Activated CD4-positive, alpha-beta memory T cell treated with anti-CD3 and anti-CD28 coated beads, Interleukin-2, amount 10 ng/mL, durations not matched to agents 7 days and 5 days (primary cell): ENCODE data around the gene NTNG2. TPM values are rescaled to one million over a fixed set of nuclear protein-coding genes. Genes with fewer than 3 reads are reported as not detected.
A peak's percentile ranks its signal among the peaks of the same experiment; 100 is the strongest.
"Not testable (repeated sequence)": the region's sequence is repeated elsewhere in the genome, so short reads cannot be mapped to it uniquely, and the experiment has no call there.

Experiments used
- CTCF ChIA-PET: fragments of 350-600 bp; sonication (Branson Sonifier 250); formaldehyde crosslinking; loops from one replicate; lab custom pipeline; 2021; ENCODE audit warnings: antibody characterized with exemption, inconsistent platforms; lab: Charles Lee
- POLR2A ChIA-PET: fragments of 350-600 bp; sonication (Branson Sonifier 250); formaldehyde crosslinking; loops from one replicate; lab custom pipeline; 2021; ENCODE audit warnings: antibody characterized with exemption; lab: Charles Lee
- DNase-seq: peaks from one replicate; pipeline ENCODE4 v3.0.0-alpha.2; 2020
- H3K27ac Mint-ChIP-seq: one replicate; pipeline ENCODE4 v1.8.0; 2021; ENCODE audit warnings: mild to moderate bottlenecking, mixed read lengths
- H3K27me3 Mint-ChIP-seq: one replicate; pipeline ENCODE4 v1.8.0; 2021; ENCODE audit warnings: mixed read lengths
- H3K36me3 Mint-ChIP-seq: one replicate; pipeline ENCODE4 v1.8.0; 2021; ENCODE audit warnings: low read depth, mixed read lengths
- H3K4me1 Mint-ChIP-seq: one replicate; pipeline ENCODE4 v1.8.0; 2021; ENCODE audit warnings: mixed read lengths
- H3K4me3 Mint-ChIP-seq: one replicate; pipeline ENCODE4 v1.8.0; 2021; ENCODE audit warnings: mild to moderate bottlenecking, mixed read lengths
- H3K9me3 Mint-ChIP-seq: one replicate; pipeline ENCODE4 v1.8.0; 2021; ENCODE audit warnings: mixed read lengths
- total RNA-seq, 2 experiments: library from RNA; stranded (reverse); gene quantifications; one replicate each; pipeline ENCODE4 v1.2.3, GENCODE V29; 2021

The NTNG2 gene
- total RNA-seq, 2 experiments from 2014 or later = 5.9 to 7.3 TPM

DNA sequence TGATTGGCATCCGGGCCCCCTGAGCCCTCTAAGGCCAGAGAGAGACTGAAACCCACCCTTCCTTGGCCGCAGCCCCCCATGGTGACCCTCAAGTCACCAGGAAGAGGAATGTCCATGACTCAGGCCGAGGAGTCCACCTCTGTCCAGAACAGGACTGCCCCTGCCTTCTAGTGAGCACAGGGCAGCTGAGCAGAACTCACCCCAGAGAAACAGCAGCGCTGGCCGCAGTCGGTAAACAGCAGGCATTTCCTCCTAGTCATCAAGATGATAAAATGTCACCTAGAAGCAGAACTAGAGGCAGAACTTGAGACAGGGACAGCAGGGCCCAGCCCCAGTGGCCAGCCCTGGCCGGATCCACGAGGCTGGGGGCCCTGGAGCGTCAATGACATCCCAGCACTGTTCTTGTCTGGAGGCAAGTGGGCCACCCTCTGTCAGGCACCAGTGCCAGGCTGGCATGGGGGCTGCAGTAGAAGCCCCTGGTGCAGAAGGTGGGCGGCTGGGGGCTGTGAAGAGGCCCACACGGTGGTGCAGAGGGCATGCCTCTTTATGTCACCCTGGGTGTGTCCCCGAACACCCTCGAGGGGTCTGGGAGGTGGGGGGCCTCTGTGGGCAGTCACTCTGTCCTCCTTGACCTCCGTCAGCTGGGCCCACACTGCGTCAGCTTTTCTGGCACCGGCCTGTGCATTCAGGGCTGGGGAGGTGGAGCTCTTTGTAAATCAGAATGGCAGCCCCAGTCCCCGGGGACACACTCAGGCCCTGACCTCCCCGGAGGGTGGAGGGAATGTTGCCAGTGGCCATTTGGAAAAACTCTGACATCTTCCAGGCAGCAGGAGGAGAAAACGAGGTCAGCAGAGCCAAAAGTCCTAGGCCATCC, 83.0 kb downstream of the NTNG2 start:
- no peak overlapping the region for H3K27ac Mint-ChIP-seq
- H3K27me3 Mint-ChIP-seq = peaks cover 26% of the 10 kb centered on the region

DNA sequence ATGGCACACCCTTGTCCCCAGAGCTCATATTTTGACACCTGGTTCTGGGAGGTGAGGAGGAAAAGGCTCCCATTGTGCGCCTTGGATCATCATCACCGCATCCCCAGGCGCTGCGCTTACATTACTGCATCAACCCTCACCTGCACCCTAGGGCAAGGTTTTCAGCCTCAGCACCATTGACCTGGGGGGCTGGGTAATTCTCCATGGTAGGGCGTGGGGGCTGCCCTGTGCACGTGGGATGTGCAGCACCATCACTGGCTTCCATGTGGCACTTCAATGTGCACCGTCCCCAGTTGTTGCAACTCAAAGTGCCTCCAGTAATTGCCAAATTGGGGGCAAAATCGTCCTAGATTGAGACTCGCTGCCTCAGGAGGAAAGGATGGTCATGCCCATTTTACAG, 83.6 kb downstream of the NTNG2 start:
- Mint-ChIP-seq H3K4me1 (peaks cover 9% of the 10 kb centered on the region), H3K36me3 (peaks cover 3% of the 10 kb centered on the region), H3K9me3 (no peaks in the 10 kb centered on the region), H3K27me3 (peaks cover 26% of the 10 kb centered on the region), H3K4me3 (no peak overlapping the region), H3K27ac (no peak overlapping the region)
- ChIA-PET POLR2A (no interaction called here), CTCF (interaction anchor here (0.8 to 1.6 kb wide), 4 partner anchors 9 to 488 kb away, joined by 3 to 8 read pairs (median 5); no protein-coding TSS in a partner anchor)
- no peak for DNase-seq

More for the DNA sequence above, 83.0 kb downstream of the NTNG2 start:
- no peak overlapping the region for H3K4me3 Mint-ChIP-seq
- H3K9me3 Mint-ChIP-seq = no peaks in the 10 kb centered on the region
- peaks cover 9% of the 10 kb centered on the region for H3K4me1 Mint-ChIP-seq
- CTCF ChIA-PET = interaction anchor here (0.8 kb wide), 1 partner anchor 14 kb away, joined by 4 read pairs; no protein-coding TSS in a partner anchor
- peaks cover 3% of the 10 kb centered on the region for H3K36me3 Mint-ChIP-seq
- no peak for DNase-seq
- POLR2A ChIA-PET = no interaction called here

DNA sequence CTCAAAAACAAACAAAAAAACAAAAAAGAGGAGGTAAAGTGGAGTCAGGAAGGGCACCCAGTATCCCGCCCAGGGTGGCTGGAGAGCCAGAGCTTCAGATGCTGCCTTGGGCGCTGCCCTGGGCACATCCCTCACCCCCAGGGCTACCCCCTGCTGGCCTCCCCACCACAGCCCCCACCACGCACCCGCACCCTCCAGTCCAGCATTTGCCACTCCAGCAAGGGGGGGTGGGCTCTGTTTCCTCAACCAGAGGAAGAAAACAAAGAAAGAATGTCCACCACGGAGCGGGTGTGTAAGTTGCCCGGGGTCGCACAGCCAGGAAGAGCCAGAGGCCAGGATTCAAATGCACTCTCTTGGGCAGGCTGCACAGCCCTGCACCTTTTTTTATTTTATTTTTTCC, 86.1 kb downstream of the NTNG2 start:
- H3K4me3 Mint-ChIP-seq = no peak overlapping the region
- peaks cover 24% of the 10 kb centered on the region for H3K27me3 Mint-ChIP-seq
- peaks cover 2% of the 10 kb centered on the region for H3K4me1 Mint-ChIP-seq
- POLR2A ChIA-PET = no interaction called here
- CTCF ChIA-PET = interaction anchor here (1.8 kb wide), 1 partner anchor 12 kb away, joined by 7 read pairs; no protein-coding TSS in a partner anchor
- H3K27ac Mint-ChIP-seq = no peak overlapping the region
- no peaks in the 10 kb centered on the region for H3K9me3 Mint-ChIP-seq
- no peaks in the 10 kb centered on the region for H3K36me3 Mint-ChIP-seq
- DNase-seq = no peak

DNA sequence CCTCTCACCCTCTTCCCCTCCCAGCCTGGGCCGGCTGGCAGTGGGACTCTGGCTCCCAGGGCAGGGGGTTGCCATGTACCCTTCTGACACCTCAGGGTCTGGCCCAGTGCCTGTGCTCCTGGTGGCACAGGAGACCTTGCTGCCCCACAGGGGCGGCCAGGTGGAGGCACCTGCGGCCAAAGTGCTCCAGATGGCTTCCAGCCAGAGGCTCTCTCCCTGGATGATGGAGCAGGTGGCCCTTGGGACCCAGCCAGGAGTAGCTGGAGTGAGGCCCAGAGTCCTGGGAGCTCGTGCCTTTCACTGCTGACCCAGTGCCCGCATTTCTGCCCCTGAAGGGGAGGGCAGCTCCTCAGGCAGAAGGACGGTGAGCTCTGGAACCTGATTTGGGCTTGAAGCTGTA, 87.3 kb downstream of the NTNG2 start:
- POLR2A ChIA-PET = interaction anchor here (0.9 kb wide), 1 partner anchor 10 kb away, joined by 3 read pairs; no protein-coding TSS in a partner anchor
- CTCF ChIA-PET = interaction anchor here (0.9 to 1.8 kb wide), 4 partner anchors 10 to 20 kb away, joined by 3 to 7 read pairs (median 4); no protein-coding TSS in a partner anchor
- no peaks in the 10 kb centered on the region for H3K9me3 Mint-ChIP-seq
- peaks cover 20% of the 10 kb centered on the region for H3K27me3 Mint-ChIP-seq
- H3K27ac Mint-ChIP-seq = no peak overlapping the region
- no peak overlapping the region for H3K4me3 Mint-ChIP-seq
- H3K4me1 Mint-ChIP-seq = peaks cover 2% of the 10 kb centered on the region
- no peaks in the 10 kb centered on the region for H3K36me3 Mint-ChIP-seq
- no peak for DNase-seq

DNA sequence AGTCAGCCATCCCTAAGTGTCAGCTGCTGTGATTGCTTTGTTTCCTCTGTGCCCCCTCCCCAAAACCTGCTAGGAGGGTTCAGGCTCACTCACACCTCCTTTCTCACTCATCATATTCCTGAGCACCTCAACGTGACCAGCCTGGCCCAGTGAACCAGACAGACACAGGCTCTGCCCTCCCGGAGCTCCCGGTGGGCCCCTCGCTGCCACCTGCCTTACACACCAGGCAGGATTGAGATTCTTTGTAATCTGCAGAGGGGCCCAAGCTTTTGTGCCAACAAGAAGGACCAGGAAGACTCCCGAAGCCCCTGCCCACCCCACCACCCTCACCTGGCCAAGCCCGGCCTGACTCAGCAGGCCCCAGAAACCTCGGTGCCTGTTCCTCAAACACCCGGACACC, 87.8 kb downstream of the NTNG2 start:
- peaks cover 16% of the 10 kb centered on the region for H3K27me3 Mint-ChIP-seq
- no peaks in the 10 kb centered on the region for H3K36me3 Mint-ChIP-seq
- peaks cover 2% of the 10 kb centered on the region for H3K4me1 Mint-ChIP-seq
- no peak overlapping the region for H3K4me3 Mint-ChIP-seq
- POLR2A ChIA-PET = interaction anchor here (0.9 kb wide), 1 partner anchor 9 kb away, joined by 3 read pairs; no protein-coding TSS in a partner anchor
- no peak for DNase-seq
- no peak overlapping the region for H3K27ac Mint-ChIP-seq
- no peaks in the 10 kb centered on the region for H3K9me3 Mint-ChIP-seq
- CTCF ChIA-PET = interaction anchor here (0.9 to 1.8 kb wide), 5 partner anchors 10 to 81 kb away, joined by 3 to 7 read pairs (median 4); no protein-coding TSS in a partner anchor

DNA sequence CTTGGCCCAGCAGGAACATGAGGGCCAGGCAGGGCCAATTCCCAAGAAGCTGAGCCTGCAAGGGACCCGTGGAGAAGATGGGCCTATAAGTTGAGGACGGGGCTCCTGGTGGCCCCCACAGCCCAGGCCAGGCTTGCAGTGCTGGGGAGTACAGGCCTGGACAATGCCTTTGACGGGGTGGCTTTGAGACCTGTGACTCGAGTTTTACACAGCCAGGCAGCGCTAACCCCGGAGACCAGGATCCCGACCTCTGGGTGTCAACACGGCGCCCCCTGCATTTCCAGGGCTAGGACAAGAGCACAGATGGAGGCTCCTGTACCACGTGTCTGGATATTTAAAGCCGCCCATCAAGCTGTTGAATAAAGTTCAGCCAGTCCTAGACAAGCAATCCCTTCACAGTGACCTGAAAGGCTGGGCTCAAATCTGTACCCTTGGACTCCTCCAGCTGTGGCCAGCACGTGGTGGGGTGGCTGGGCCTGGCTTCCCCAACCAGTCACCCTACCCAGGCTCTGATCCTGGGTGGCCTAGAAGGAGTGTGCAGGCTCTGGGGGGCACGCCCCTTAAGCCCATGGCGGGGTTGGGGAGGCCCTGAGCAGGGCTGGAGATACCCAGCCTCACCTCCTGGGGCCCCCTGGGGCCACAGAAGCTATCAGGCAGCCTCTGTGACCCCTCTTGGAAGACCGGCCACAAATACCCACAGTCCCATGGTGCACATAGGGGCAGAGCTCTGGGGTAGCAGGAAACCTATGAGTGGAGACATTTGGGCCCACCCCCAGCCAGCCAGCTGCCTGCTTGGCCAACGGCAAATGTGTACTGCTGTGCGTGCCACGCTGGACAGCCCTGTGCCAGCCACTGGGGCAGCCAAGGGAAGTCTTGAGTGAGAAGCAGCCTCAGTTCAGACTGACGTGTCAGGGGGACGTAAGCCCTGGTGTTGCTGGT, 88.7 kb downstream of the NTNG2 start:
- H3K36me3 Mint-ChIP-seq = no peaks in the 10 kb centered on the region
- H3K27me3 Mint-ChIP-seq = peaks cover 12% of the 10 kb centered on the region
- ChIA-PET POLR2A (no interaction called here), CTCF (interaction anchor here (0.9 to 1.2 kb wide), 2 partner anchors 14 to 81 kb away, joined by 3 read pairs; no protein-coding TSS in a partner anchor)
- no peak overlapping the region for H3K27ac Mint-ChIP-seq
- no peak for DNase-seq
- H3K9me3 Mint-ChIP-seq = no peaks in the 10 kb centered on the region
- H3K4me3 Mint-ChIP-seq = no peak overlapping the region
- peaks cover 2% of the 10 kb centered on the region for H3K4me1 Mint-ChIP-seq

DNA sequence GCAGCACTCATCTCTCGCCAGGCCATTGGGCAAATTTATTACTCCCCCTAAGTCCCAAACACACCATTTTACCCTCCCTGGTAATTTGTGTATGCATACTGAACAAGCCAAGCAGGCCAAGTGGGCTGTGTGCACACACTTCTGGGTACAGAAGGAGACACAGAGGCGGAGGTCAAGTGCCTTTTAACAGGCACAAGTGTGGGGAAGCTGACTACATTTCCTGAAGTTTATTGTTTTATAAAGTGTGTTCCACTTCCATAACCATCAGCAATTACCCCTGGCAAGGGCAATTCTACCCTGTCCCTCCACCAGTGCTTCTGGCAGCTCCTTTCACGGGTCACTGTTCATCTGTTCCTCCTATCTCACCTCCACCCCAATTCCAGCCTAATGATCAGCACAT, 99.0 kb downstream of the NTNG2 start:
- no peaks in the 10 kb centered on the region for H3K27me3 Mint-ChIP-seq
- DNase-seq = no peak
- H3K36me3 Mint-ChIP-seq = peaks cover 32% of the 10 kb centered on the region
- H3K4me3 Mint-ChIP-seq = no peak overlapping the region
- H3K9me3 Mint-ChIP-seq = no peaks in the 10 kb centered on the region
- peak overlapping the region; percentile 5 for H3K27ac Mint-ChIP-seq
- ChIA-PET CTCF (interaction anchor here (0.9 to 1.3 kb wide), 4 partner anchors 8 to 52 kb away, joined by 3 to 5 read pairs (median 4); no protein-coding TSS in a partner anchor), POLR2A (interaction anchor here (1.4 to 1.6 kb wide), 2 partner anchors 20 to 25 kb away, joined by 3 read pairs; no protein-coding TSS in a partner anchor)
- peaks cover 6% of the 10 kb centered on the region for H3K4me1 Mint-ChIP-seq

DNA sequence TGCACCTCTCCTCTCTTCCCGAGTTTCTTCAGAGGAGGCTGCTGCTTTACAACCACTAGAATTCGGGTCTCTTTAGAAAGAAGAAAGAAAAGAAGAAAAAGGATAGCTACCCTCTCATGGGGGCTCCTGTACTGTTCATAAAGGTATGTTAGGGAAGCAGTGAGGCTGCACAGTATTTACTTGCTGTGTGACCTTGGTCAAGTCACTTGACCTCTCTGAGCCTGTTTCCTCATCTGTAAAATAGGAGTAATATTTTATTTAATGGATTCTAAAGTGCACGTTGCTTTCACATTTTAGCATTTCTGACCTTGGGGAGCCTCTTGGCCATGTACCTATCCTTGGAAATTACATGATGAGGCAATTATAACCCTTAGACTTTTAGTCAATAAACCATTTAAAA, 104.2 kb downstream of the NTNG2 start:
- ChIA-PET POLR2A (no interaction called here), CTCF (interaction anchor here (1.7 kb wide), 1 partner anchor 10 kb away, joined by 5 read pairs; no protein-coding TSS in a partner anchor)
- no peak for DNase-seq
- no peaks in the 10 kb centered on the region for H3K9me3 Mint-ChIP-seq
- no peak overlapping the region for H3K4me3 Mint-ChIP-seq
- no peak overlapping the region for H3K27ac Mint-ChIP-seq
- no peaks in the 10 kb centered on the region for H3K27me3 Mint-ChIP-seq
- peaks cover 69% of the 10 kb centered on the region for H3K36me3 Mint-ChIP-seq
- peaks cover 8% of the 10 kb centered on the region for H3K4me1 Mint-ChIP-seq

DNA sequence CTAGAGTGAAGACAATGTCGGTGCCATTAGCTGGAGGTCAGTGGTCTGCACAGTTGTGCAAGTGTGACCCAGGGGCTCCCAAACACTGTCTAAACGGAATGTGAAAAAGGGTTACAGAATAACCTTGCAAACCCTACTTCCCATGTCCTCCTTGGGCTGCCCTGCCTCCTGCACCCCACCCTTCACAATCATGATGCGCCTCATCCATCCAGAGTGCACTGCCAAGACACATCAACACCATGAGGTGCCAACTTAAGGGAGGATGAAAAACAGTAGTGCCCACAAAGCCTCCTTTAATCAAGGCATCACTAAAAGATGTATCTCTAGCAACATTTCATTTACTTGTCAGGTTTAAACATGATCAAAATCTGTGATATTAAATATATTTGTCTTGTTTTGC, 105.8 kb downstream of the NTNG2 start:
- no peak for DNase-seq
- H3K4me1 Mint-ChIP-seq = peaks cover 8% of the 10 kb centered on the region
- ChIA-PET CTCF (interaction anchor here (1.8 to 2.0 kb wide), 2 partner anchors 9 to 76 kb away, joined by 5 to 19 read pairs; no protein-coding TSS in a partner anchor), POLR2A (interaction anchor here (1.0 kb wide), 1 partner anchor 8 kb away, joined by 3 read pairs; no protein-coding TSS in a partner anchor)
- H3K36me3 Mint-ChIP-seq = peaks cover 72% of the 10 kb centered on the region
- no peaks in the 10 kb centered on the region for H3K27me3 Mint-ChIP-seq
- no peak overlapping the region for H3K4me3 Mint-ChIP-seq
- H3K27ac Mint-ChIP-seq = no peak overlapping the region
- no peaks in the 10 kb centered on the region for H3K9me3 Mint-ChIP-seq

DNA sequence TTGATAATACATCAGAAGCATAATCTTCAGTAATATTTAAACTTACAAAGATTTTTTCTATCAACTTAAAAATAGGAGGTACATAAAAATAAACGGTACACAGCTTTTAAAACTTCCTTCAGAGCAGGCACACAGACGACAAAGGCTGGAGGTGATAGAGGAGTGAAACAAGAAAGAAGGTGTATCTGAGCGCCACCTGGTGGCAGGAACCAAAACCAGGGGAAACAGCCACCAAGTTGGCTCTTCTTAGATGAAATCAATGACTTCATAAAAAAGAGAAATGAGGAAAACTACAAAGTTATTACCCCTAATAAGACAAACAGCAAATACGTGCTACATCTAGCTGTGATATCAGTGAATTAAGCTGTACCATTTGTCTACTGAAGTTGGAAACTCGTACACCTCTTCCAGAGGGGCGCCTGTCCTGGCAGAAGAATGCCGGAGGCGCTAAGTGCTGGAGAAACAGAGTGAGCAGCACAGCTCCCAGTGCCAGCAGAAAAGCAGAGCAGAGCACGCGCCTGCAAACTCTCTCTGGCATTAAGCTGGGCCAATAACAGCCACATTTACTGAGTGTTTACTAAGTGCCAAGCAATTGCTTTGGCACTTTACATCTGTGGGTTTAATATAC, 107.0 kb downstream of the NTNG2 start:
- Mint-ChIP-seq H3K27me3 (no peaks in the 10 kb centered on the region), H3K36me3 (peaks cover 76% of the 10 kb centered on the region), H3K4me3 (no peak overlapping the region), H3K9me3 (no peaks in the 10 kb centered on the region), H3K27ac (peak overlapping the region; percentile 31), H3K4me1 (peaks cover 8% of the 10 kb centered on the region)
- ChIA-PET CTCF (interaction anchor here (0.7 to 2.0 kb wide), 19 partner anchors 10 to 510 kb away, joined by 3 to 19 read pairs (median 4); partner anchors contain the start of gene MED27), POLR2A (interaction anchor here (0.6 to 1.0 kb wide), 2 partner anchors 9 to 865 kb away, joined by 3 read pairs; no protein-coding TSS in a partner anchor)
- DNase-seq = peak; percentile 76

DNA sequence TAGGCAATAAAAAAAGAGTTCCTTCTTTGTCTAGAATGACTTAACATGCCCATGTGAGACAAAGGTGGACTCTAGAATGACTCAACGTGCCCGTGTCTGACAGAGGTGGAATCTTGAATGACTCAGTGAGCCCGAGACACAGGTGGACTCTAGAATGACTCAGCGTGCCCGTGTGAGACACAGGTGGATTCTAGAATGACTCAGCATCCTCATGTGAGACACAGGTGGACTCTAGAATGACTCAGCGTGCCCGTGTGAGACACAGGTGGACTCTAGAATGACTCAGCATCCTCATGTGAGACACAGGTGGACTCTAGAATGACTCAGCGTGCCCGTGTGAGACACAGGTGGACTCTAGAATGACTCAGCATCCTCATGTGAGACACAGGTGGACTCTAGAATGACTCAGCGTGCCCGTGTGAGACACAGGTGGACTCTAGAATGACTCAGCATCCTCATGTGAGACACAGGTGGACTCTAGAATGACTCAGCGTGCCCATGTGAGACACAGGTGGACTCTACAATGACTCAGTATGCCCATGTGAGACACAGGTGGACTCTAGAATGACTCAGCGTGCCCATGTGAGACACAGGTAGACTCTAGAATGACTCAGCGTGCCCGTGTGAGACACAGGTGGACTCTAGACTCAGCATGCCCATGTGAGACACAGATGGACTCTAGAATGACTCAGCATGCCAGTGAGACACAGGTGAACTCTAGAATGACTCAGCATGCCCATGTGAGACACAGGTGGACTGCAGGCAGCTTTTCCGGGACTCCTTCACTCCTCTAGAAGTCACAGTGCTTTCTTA, 108.1 kb downstream of the NTNG2 start:
- H3K36me3 Mint-ChIP-seq = peaks cover 78% of the 10 kb centered on the region
- POLR2A ChIA-PET = interaction anchor here (0.6 kb wide), 2 partner anchors 99 to 864 kb away, joined by 3 read pairs; no protein-coding TSS in a partner anchor

More for the DNA sequence above, 108.1 kb downstream of the NTNG2 start:
- H3K27ac Mint-ChIP-seq = peak overlapping the region; percentile 44
- H3K9me3 Mint-ChIP-seq, H3K27me3 Mint-ChIP-seq, H3K4me3 Mint-ChIP-seq, H3K4me1 Mint-ChIP-seq: not testable (repeated sequence)
- peak; percentile 23 for DNase-seq
- CTCF ChIA-PET = interaction anchor here (1.3 to 2.4 kb wide), 9 partner anchors 11 to 512 kb away, joined by 3 to 19 read pairs (median 5); no protein-coding TSS in a partner anchor
